Body of pancreas (tissue), 4 donors: ENCODE data around the gene PCSK4.

Source experiments
- CTCF ChIP-seq, 7 experiments: fragments of 450-650 bp in 4 of 7; fragments of 200-600 bp in 3 of 7; sonication (generic) in 3 of 7; IDR thresholded peaks; one replicate each; pipeline ENCODE4 v1.5.1; 2016 to 2019; ENCODE audit warnings: antibody characterized with exemption in 7 of 7
- POLR2A ChIP-seq, 3 donors: fragments of 450-650 bp; IDR thresholded peaks; one replicate each; pipeline ENCODE4 v1.6.1; 2016; ENCODE audit warnings: antibody characterized with exemption in 3 of 3, mild to moderate bottlenecking in 2 of 3

DNA sequence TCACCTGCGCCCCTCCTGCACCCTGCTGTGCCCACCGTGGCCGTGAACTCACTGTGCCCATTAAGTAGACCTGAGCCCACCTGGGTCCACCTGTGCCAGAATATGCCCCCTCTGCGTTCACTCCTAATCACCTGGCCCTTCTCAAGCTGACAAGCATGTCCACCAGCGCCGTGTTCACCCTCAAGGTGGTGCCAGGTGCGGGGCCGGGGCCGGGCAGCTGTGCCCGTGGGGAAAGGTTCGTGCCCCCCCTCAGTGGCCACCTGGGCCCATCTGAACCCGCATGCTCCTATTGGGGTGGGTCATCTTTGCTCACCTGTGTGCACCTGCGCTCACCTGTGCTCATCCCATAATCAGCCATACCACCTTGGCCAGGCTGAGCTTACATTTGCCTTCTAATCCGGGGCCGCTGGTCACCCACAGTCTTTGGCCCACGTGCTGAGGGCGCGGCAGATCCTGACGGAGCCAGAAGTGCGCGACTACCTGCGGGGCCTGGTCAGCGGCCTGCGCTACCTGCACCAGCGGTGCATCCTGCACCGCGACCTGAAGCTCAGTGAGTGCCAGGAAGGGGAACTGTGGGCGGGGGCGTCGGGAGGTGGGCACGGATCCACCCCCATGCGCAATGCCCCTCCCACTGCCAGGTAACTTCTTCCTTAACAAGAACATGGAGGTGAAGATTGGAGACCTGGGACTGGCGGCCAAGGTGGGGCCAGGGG, 36.1 kb upstream of the PCSK4 start:
- no peak for TF ChIP-seq POLR2A (IDR thresholded peaks at IDR 0.05)
- TF ChIP-seq CTCF (IDR thresholded peaks at IDR 0.05), result no peak
